GM18507 (cell line): ENCODE measurements around the gene HYAL1.
A peak's percentile ranks its signal among the peaks of the same experiment; 100 is the strongest.

Source experiments
- DNase-seq: peaks from one replicate; pipeline ENCODE4 v3.0.0; 2011; ENCODE audit warnings: low read depth; ENCODE audit not compliant: insufficient read length; ENCODE audit errors: extremely low spot score
- FAIRE-seq: peaks from 2 replicates; lab custom pipeline; 2011; peaks lifted over from hg19 to GRCh38; lab: Jason Lieb, UNC

Gene HYAL1

GRCh38 chr3:50336452-50337174 is 33.2 kb upstream of the HYAL1 start:
- no peak for DNase-seq
- no peak for FAIRE-seq

GRCh38 chr3:50334339-50335075 is 31.1 kb upstream of the HYAL1 start:
- DNase-seq (no peak), FAIRE-seq (no peak)

GRCh38 chr3:50333744-50334328 is 30.5 kb upstream of the HYAL1 start:
- FAIRE-seq (no peak), DNase-seq (no peak)

- no peak for FAIRE-seq
- no peak for DNase-seq
Observed at GRCh38 chr3:50331364-50331907, 28.1 kb upstream of the HYAL1 start.

- FAIRE-seq (no peak), DNase-seq (no peak)
Observed at GRCh38 chr3:50330330-50330729, 27.0 kb upstream of the HYAL1 start.

- peak; percentile 97 for FAIRE-seq
- peak; percentile 92 for DNase-seq
Observed at GRCh38 chr3:50327943-50328691, 24.7 kb upstream of the HYAL1 start, which contains the start of gene TUSC2. TUSC2 (minus strand) TSS chr3:50328223; CDS start chr3:50328099, 124 bp downstream.

- FAIRE-seq, result no peak
- no peak for DNase-seq
Observed at GRCh38 chr3:50327129-50327528, 23.8 kb upstream of the HYAL1 start.

GRCh38 chr3:50326182-50326541 is 22.8 kb upstream of the HYAL1 start:
- no peak for FAIRE-seq

GRCh38 chr3:50325497-50326181 is 22.3 kb upstream of the HYAL1 start:
- FAIRE-seq (no peak), DNase-seq (no peak)

More at GRCh38 chr3:50326182-50326541, 22.8 kb upstream of the HYAL1 start:
- no peak for DNase-seq

GRCh38 chr3:50325113-50325480 is 21.7 kb upstream of the HYAL1 start:
- DNase-seq, result no peak
- no peak for FAIRE-seq

- DNase-seq (no peak), FAIRE-seq (peak; percentile 76)
Observed at GRCh38 chr3:50324351-50325112, 21.2 kb upstream of the HYAL1 start.

GRCh38 chr3:50323614-50324199 is 20.3 kb upstream of the HYAL1 start:
- DNase-seq (no peak), FAIRE-seq (no peak)

GRCh38 chr3:50323092-50323600 is 19.8 kb upstream of the HYAL1 start:
- FAIRE-seq (no peak), DNase-seq (no peak)

- DNase-seq (no peak), FAIRE-seq (no peak)
Observed at GRCh38 chr3:50322386-50323091, 19.2 kb upstream of the HYAL1 start, which contains the start of gene HYAL2. HYAL2 (minus strand) TSS chr3:50322745; CDS start chr3:50320489, 2,256 bp downstream.

GRCh38 chr3:50322115-50322385 is 18.7 kb upstream of the HYAL1 start:
- FAIRE-seq, result no peak
- DNase-seq, result no peak

GRCh38 chr3:50321336-50322114 is 18.2 kb upstream of the HYAL1 start:
- DNase-seq, result no peak
- peak; percentile 77 for FAIRE-seq

- DNase-seq (no peak), FAIRE-seq (peak; percentile 61)
Observed at GRCh38 chr3:50320853-50321335, 17.5 kb upstream of the HYAL1 start.
